Spinal cord (tissue), 10 donors: ENCODE results near the gene NAT14. TPM values are rescaled to one million over a fixed set of nuclear protein-coding genes. Genes with fewer than 3 reads are reported as not detected.

Source experiments
- DNase-seq, 6 donors: peaks; one replicate each; pipeline versions ENCODE4 v3.0.0 to v3.0.0-alpha.2; 2013 to 2015; ENCODE audit warnings: low spot score in 6 of 6, low read depth in 4 of 6
- H3K27ac ChIP-seq: one replicate; pipeline ENCODE4 v1.5.1; 2013; ENCODE audit warnings: low read depth, low read length, control low read depth
- H3K27me3 ChIP-seq: one replicate; pipeline ENCODE4 v1.6.1; 2013; ENCODE audit warnings: low read length; ENCODE audit not compliant: control insufficient read depth, insufficient read depth
- H3K36me3 ChIP-seq: one replicate; pipeline ENCODE4 v1.6.1; 2013; ENCODE audit warnings: low read length; ENCODE audit not compliant: control insufficient read depth, insufficient read depth
- H3K4me1 ChIP-seq: one replicate; pipeline ENCODE4 v1.6.1; 2013; ENCODE audit warnings: low read length; ENCODE audit not compliant: control insufficient read depth, insufficient read depth
- H3K4me3 ChIP-seq: one replicate; pipeline ENCODE4 v1.5.1; 2013; ENCODE audit warnings: low read depth, low read length, control low read depth
- H3K9me3 ChIP-seq: one replicate; pipeline ENCODE4 v1.6.1; 2013; ENCODE audit warnings: low read length; ENCODE audit not compliant: control insufficient read depth, insufficient read depth
- WGBS: methylation state at CpG from one replicate; pipeline ENCODE4 v1.1.5; 2013; ENCODE audit warnings: missing lambda C conversion rate; ENCODE audit not compliant: insufficient coverage; 5-methylcytosine and 5-hydroxymethylcytosine counted together
- polyA plus RNA-seq, 2 donors: library from polyadenylated mRNA; unstranded; fragments of 120-200 nt; gene quantifications; one replicate each; pipeline ENCODE4 v1.2.1, GENCODE V29; 2013; ENCODE audit not compliant: insufficient read length in 2 of 2
- total RNA-seq, 2 donors: library from RNA; depleted of rRNA in 1 of 2; stranded (reverse); fragments of 120-200 nt in 1 of 2; fragments of >200 nt in 1 of 2; gene quantifications; one replicate each; pipeline versions ENCODE4 v1.2.3 to v1.2.4, GENCODE V29; 2013 to 2014
- donor health status: healthy.

NAT14 gene
- total and polyA plus RNA-seq, 4 donors: 16.2 to 94.0 (median 69.4) TPM

DNA sequence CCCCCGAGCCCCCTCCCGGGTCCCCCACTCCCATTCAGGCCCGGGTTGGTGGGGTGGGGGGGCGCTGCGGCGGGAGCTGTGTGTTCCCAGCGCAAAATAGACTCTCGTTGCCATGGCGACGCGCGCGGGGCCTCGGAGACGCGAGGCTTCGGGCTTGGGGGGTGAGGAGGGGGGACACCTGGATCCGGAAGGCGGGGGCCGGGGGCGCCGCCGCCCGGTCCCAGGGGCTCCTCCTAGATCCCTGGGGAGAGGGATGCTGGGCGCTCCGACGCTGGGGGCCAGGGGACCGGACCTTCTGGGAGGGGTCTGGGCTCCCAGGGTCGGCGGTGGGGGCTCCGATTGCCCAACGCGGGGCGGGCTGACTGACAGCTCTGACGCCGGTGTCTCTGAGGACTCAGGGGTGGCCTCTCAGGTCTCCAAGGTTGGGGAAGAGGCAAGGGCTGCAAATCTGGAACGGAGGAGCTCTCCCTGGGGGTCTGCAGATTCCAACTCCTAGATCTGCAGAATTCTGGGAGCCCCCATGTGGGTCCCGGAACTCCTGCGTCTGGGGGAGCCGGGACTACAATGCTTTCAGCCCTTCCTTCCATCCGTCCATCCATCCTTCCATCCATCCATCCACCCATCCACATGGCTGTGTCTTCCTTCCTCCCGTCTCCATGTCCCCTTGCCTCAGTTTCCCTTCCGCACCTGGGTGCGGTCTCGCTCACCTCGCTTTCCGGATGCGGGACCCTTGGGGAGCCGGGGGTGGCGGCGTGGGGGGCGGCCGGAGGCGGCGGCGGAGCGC is 32.8 kb upstream of the NAT14 start:
- no peak overlapping the region for H3K27ac ChIP-seq
- WGBS: under 1% methylated on average over 57 of the region's 57 CpGs
- peak in 3 of 6 donors; percentile 69 to 92 (median 92) for DNase-seq
- H3K9me3 ChIP-seq: no peaks in the 10 kb centered on the region
- H3K4me3 ChIP-seq: peak overlapping the region; percentile 55
- peaks cover 62% of the 10 kb centered on the region for H3K4me1 ChIP-seq
- peaks cover 6% of the 10 kb centered on the region for H3K27me3 ChIP-seq
- H3K36me3 ChIP-seq: peaks cover 36% of the 10 kb centered on the region

- Histone ChIP-seq H3K9me3 (no peaks in the 10 kb centered on the region), H3K4me1 (peaks cover 55% of the 10 kb centered on the region), H3K27me3 (peaks cover 6% of the 10 kb centered on the region), H3K4me3 (peak overlapping the region; percentile 55), H3K36me3 (peaks cover 36% of the 10 kb centered on the region), H3K27ac (no peak overlapping the region)
- under 1% methylated on average over 26 of the region's 34 CpGs for WGBS
- DNase-seq: peak; percentile 88 to 99 (median 94)
Observed at GRCh38 chr19:55452749-55453346, 32.1 kb upstream of the NAT14 start.

GRCh38 chr19:55453511-55454260 is 31.3 kb upstream of the NAT14 start:
- no peak for DNase-seq
- H3K36me3 ChIP-seq: peaks cover 34% of the 10 kb centered on the region
- no peaks in the 10 kb centered on the region for H3K9me3 ChIP-seq
- peaks cover 51% of the 10 kb centered on the region for H3K4me1 ChIP-seq
- peaks cover 6% of the 10 kb centered on the region for H3K27me3 ChIP-seq
- no peak overlapping the region for H3K4me3 ChIP-seq
- 86% methylated on average over 10 of the region's 12 CpGs for WGBS
- no peak overlapping the region for H3K27ac ChIP-seq

DNA sequence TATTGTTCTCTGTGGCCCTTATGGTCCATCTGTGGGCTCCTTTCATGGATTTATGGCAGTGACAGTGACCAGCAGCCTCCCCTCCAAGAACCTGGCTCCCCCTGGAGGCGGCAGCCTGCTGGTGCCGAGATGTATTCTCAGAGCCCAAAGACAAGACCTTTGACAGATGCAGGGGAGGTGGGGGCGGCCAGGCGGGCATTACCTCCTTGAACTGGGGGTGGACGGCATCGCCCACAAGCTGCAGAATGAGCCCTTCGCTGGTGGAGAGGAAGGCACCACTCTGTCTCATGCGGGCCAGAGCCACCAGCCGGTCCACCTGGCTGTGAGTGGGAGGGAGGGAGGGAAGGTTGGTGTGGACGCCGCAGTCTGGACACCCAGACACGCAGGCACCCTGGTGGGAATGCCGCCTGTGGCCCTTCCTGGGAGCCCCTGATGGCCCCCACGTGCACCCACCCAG is 30.2 kb upstream of the NAT14 start:
- DNase-seq: peak in 2 of 6 donors; percentile 36 to 53
- no peak overlapping the region for H3K4me3 ChIP-seq
- no peaks in the 10 kb centered on the region for H3K9me3 ChIP-seq
- no peak overlapping the region for H3K27ac ChIP-seq
- H3K27me3 ChIP-seq: peaks cover 6% of the 10 kb centered on the region
- peaks cover 34% of the 10 kb centered on the region for H3K36me3 ChIP-seq
- 60% methylated on average over 11 of the region's 14 CpGs for WGBS
- H3K4me1 ChIP-seq: peaks cover 46% of the 10 kb centered on the region

- H3K27me3 ChIP-seq: peaks cover 6% of the 10 kb centered on the region
- H3K27ac ChIP-seq: no peak overlapping the region
- no peak for DNase-seq
- peaks cover 34% of the 10 kb centered on the region for H3K36me3 ChIP-seq
- H3K9me3 ChIP-seq: no peaks in the 10 kb centered on the region
- 94% methylated on average over 11 of the region's 11 CpGs for WGBS
- H3K4me3 ChIP-seq: no peak overlapping the region
- H3K4me1 ChIP-seq: peaks cover 48% of the 10 kb centered on the region
Observed at GRCh38 chr19:55455576-55456235, 29.3 kb upstream of the NAT14 start.

DNA sequence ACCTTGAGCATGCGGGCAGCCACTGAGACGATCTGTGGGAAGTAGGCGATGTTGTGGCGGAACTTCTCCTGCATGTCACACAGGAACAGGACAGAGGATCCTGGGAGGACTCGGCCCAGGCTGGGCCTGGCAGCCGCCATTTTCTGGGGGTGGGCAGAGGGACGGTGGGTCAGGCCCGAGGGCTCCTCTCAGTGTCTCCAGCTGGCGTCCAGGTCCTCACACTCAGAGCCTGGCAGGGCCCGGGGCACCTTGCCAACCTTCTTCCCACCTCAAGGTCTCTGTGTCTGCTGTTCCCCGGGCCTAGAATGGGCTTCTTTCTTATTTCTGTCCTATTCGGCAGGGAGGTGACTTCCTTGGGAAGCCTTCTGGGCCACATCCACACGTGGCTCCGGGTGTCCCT is 28.6 kb upstream of the NAT14 start:
- H3K9me3 ChIP-seq: no peaks in the 10 kb centered on the region
- no peak for DNase-seq
- peaks cover 6% of the 10 kb centered on the region for H3K27me3 ChIP-seq
- H3K4me1 ChIP-seq: peaks cover 52% of the 10 kb centered on the region
- H3K36me3 ChIP-seq: peaks cover 34% of the 10 kb centered on the region
- 89% methylated on average over 14 of the region's 14 CpGs for WGBS
- H3K27ac ChIP-seq: no peak overlapping the region
- no peak overlapping the region for H3K4me3 ChIP-seq

DNA sequence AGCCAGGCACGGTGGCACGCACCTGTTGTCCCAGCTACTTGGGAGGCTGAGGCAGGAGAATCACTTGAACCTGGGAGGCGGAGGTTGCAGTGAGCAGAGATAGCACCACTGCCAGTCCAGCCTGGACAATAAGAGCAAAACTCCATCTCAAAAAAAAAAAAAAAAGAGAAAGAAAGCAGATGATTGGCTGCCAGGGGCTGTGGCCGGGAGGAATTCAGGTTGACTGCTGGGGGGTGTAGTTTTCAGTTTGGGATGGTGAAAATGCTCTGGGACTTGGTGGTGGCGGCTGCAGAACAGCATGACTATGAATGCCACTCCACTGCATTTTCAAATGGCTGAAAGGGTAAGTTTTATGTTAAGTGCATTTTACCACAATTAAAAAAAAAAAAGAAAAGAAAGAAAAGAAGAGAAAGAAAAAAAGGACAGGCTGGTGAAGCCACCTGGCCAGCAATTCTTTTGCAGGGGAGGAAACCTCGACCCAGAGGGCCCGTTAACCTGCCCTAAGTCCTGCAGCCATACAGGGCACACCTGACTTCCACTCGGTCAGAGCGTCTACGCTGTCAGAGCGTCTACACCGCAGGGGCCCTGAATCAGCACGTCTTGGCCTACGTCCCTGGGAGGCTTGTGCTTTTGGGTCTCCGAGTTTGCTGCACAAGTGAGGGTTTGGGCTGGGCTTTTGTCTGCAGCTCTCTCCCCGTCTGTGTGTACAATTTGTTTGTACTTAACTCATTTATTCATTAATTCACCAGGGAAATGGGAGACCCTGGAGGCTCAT is 27.1 kb upstream of the NAT14 start:
- peaks cover 48% of the 10 kb centered on the region for H3K4me1 ChIP-seq
- WGBS: 64% methylated on average over 11 of the region's 16 CpGs
- no peaks in the 10 kb centered on the region for H3K27me3 ChIP-seq
- no peak overlapping the region for H3K4me3 ChIP-seq
- peak in 1 of 6 donors; percentile 60 for DNase-seq
- H3K9me3 ChIP-seq: no peaks in the 10 kb centered on the region
- H3K27ac ChIP-seq: no peak overlapping the region
- peaks cover 34% of the 10 kb centered on the region for H3K36me3 ChIP-seq

GRCh38 chr19:55459551-55459949 is 25.4 kb upstream of the NAT14 start:
- 46% methylated on average over 6 of the region's 8 CpGs for WGBS
- H3K27ac ChIP-seq: peak overlapping the region; percentile 90
- H3K4me3 ChIP-seq: no peak overlapping the region
- no peaks in the 10 kb centered on the region for H3K27me3 ChIP-seq
- DNase-seq: no peak
- H3K9me3 ChIP-seq: no peaks in the 10 kb centered on the region
- peaks cover 32% of the 10 kb centered on the region for H3K4me1 ChIP-seq
- H3K36me3 ChIP-seq: peaks cover 26% of the 10 kb centered on the region
